Epidermal melanocyte (primary cell): ENCODE measurements around the gene PLA2G4F.
"Not testable (repeated sequence)": the region's sequence is repeated elsewhere in the genome, so short reads cannot be mapped to it uniquely, and the experiment has no call there.

Experiments used
- DNase-seq: peaks from one replicate; pipeline ENCODE4 v3.0.0; 2011; ENCODE audit warnings: low spot score; ENCODE audit not compliant: insufficient read length

Gene PLA2G4F

DNA sequence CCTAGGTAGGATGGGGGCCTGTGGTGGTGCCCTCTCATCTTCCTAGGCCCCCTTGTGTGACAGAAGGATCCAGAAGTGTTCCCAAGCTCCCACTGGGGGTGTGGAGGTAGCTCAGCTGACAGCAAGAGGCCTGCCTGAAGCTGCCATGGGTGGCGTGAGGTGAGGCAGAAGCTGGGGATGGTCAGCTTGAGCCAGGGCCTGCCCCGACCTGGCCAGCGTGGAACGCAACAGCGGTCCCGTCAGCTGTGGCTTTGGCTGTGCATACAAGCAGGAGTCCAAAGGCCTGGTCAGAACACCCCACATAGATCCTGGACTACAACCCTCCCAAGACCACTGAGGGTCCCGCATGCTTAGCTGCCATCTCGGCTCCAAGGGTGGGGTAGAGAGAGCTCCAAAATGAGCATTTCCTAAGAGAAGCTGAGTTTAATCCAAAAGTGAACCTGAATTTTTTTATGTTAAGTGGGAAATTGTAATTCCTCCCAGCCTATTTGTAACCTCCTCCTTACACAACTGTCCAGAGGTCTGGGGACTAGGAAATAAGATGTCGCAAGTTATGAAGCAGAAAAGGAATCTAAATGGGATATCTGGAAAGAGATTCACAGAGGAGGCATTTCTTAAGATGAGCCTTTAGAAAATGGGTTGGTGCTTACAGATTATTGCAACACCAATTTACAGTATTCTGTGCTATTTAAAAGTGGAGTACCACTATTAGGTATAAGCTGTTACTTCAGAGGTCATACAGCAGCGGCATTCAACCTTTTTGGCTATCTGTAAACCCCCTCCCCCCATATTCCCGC lies 52.1 kb downstream of the PLA2G4F start:
- DNase-seq, result no peak

DNA sequence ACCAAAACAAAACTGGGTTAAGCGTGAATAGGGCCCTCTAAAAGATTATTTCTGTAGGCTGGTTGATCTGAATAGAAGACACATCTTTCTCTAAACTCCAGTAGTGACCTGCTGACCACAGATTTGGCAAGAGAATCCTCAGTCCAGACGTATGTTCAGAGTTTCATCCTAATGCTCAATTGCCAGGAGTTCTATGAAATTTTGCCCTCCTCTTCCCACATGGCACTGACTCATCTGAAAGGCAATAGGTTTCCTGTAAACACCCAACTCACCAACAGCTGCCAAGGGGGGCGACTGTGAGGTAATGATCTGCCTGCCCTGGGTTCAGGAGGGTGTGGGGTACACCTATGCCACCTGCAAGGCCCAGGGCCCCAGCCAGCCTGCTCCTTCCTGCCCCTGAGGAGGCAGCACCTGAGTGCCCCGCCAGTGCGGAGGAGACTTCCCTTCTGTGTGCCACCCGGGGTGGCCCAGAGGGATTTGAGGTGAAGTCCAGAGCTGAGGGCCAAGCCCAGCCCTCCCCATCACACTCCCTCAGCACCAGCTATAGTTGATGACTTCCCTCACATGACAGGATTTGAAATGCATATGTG lies 53.7 kb downstream of the PLA2G4F start:
- no peak for DNase-seq

DNA sequence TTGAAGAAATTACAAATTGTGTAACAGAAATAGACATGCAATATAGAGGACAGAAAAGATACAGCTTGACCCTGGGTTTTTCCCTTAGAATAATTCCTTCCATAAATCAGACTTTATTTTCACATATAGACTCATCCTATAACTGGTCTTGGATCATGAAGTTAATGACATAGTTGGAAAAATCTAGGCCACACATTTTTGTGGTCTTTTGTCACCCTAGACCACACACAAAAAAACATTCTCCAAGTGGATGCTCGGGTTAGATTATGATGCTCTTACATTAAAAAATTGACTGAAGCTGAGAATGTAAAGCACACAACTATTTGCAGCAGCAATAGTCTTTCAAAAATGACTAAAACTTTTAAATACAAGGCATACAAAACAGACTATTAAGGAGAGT lies 54.6 kb downstream of the PLA2G4F start:
- no peak for DNase-seq

DNA sequence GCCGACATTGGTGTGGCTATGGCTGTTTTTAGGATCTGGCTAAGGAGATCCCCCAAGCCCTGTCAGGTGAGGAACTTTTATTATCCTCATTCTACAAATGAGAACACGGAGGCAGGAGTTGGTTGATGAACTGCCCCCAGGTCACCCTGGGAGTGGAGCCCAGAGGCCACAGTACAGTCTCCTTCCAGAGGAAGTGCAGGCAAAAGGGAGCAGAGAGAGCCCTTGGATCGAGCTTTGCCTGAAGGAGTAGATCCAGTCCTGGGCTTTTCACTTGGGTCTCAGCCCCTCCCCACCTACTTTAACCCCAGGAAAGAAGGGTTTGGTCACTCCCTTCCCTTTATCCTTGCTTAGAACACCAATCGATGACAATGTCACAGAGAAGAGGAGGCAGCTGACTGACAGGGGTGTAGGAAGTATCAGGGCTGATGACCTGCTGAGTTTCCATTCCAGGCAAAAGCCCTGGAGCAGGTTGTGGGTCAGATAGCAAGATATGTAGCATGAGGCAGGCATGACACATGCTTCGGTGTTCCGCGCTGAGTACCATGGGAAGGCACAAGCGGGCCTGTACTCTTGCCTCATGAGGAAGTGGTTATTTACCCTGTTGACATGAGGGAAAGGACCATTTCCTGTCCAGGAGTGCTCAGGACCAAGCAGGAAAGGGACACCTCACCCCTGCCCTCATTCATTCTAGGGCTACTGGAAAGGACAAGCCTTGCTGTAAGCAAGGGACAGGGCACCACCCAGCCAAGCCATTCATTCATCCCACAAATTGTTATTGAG lies 56.2 kb downstream of the PLA2G4F start:
- DNase-seq, result no peak

DNA sequence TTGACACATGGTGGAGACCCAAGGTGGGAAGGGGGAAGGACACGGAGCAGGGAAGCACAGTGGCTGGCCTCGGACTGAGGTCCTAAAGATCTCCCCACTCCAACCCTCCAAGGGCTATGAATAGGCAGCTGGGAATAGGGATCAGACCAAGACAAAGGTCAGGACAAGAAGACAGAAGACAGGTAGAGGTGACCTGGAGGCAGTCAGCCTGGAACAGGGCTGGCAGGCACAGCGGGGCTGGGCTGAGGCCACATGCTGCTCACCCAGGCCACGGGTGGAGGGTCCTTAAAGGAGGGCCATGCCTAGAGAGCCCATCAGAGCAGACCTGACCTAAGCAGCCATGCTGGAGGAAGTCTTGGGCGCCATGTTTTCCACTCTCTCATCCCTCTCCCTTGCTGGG lies 59.4 kb downstream of the PLA2G4F start:
- no peak for DNase-seq

DNA sequence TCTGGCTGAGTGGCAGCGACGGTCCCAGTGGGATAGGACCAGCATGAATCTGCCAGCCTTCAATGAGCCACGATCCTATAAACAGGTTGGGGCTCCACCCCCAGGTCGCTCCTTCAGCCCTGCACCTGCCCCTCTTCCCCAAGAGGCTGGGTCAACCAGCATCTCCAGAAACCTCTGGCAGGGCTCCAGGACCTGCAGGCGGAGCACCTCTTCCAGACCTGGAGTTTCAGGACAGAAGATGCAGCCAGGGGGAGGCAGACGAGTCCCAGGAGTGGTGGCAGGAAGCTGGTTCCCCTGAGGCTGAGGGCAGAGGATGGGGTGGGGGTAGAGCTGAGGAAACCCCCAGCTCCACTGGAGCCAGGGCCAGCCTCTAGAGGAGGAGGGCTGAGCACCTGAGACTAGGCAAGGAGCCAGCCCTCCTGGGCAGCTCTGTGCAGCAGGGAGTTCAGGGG lies 61.9 kb downstream of the PLA2G4F start, which contains the start of gene PLA2G4D:
PLA2G4D (minus strand) TSS at position 51 of the 452 bp plus-strand sequence. CDS start 103 bp downstream, outside the sequence.
- no peak for DNase-seq

DNA sequence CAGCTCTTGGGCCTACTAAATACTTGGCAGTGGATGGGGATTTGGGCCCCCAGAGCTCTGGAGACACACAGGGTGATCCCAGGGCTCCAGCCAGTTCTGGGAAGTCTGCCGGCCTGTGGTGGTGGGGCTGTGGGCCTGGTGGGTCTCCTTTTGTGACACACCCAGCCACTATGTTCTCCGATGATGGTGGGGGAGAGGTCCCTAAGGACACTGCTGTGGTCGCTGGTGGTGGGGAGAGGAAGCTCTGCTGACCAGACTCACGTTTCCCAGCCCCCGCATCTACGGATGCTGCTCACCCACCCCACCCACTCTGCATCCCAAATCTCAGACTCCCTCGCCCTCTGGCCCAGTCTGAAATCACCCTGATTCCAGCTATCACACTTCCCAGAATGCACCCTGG lies 62.5 kb downstream of the PLA2G4F start:
- DNase-seq, result no peak

DNA sequence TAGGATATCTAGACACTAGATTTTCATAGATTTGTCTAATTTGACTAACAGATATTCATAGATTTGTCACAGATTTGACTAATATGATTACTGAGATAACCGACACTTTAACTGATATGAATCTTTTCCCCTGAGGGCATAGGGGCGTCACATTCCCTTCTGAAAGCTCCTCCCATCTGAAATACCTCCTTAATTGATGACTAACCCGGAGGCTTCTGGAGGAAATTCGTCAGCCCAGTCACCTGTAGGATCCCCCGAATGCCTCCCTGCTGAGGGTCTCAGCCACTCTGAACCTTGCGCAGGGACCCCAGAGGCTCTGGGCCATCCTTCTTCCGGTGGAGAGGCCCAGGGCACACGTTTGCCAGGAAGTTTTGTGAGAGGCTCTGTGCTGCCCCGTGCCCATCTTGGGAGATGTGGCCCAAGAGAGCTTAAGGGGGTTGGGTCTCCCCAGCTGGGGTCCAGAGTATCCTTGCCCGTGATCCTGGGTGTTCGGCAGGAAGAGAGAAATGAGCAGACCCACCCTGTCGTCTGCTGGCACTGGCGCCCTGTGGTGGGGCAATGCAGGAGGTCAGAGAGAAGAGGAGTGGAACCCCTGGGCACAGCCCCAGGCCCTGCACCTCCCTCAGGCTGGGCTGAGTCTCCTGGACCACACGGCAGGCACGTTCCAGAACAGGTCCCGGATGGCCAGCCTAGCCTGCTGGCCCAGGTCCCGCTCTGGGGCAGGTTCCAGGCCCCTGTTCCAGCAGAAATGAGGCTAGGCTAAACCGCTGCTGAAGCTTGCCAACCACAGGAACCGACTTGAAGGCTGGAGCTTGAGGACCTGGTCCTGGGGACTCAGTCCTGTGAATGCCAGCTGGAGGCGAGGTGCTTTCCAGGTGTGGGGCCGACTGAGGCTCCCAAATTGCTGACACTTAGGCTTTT lies 63.8 kb downstream of the PLA2G4F start:
- DNase-seq, result no peak

DNA sequence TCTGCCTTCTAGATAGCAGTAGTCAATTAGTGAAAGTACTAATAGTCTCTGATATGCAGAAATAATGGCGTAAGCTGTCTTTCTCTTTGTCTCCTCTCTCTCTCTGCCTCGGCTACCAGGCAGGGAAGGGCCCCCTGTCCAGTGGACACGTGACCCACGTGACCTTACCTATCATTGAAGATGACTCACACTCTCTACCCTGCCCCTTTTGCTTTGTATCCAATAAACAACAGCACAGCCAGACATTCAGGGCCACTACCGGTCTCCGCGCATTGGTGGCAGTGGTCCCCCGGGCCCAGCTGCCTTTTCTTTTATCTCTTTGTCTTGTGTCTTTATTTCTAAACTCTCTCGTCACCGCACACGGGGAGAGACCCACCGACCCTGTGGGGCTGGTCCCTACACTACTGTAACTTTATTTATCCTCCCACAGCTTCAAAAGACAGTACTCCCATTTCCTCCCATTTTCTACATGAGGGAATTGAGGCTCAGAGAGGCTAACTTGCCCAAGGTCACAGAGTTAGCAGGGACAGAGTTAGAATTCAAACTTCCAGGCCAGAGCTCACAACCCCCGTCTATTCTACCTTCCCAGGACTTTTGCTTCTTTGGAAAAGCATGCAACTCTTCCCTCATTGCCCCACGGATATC lies 64.6 kb downstream of the PLA2G4F start:
- DNase-seq, result not testable (repeated sequence)

DNA sequence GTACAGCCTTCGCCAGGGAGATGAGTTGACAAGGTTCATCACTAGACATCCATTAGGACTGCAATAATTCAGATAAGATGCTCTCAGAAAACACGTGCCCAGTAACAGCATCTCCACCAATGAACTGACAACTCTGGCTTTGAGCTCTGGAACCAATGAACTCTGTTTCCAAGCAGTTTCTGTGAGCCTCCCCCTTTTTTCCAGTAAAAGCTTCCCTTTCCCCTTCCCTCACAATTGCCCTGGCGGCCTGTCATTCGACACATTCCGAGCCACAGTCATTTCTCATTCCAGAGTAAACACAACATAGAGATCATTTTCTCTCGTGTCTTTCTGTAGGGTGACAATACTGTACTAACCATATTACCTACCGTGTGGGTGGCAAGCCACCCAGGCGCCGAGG lies 65.7 kb downstream of the PLA2G4F start:
- no peak for DNase-seq

DNA sequence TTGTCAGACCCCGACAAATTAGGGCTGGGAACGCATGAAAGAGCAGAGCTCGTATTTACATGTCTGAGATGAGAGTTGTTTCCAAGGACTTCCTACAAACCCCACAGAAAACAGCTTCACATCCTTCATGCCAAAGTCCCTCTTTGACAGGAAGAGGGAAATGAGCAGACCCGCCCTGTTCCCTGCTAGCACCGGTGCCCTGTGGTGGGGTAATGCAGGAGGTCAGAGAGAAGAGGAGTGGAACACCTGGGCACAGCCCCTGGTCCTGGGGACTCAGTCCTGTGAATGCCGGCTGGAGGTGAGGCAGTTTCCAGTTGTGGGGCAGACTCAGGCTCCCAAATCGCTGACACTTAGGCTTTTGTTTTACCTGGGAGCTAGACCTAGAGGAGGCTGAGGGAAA lies 66.1 kb downstream of the PLA2G4F start:
- no peak for DNase-seq

DNA sequence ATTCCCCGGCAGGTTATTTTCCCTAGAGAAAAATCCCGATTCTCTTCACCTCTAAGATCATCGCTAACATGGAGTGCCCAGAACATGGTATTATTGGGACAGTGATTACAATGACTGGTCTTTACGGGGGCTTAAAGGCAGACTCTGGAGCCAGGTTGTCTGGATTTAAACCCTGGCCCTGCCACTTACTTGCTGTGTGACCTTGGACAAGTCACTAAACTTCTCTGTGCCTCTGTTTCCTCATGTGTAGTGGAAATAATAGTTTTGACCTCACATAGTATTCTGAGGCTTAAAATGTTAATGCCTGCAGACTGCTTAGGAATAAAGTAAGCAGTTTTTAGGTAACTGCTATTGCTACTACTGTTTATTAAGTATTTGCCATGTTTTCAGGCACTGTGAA lies 66.5 kb downstream of the PLA2G4F start:
- no peak for DNase-seq
